Upper lobe of left lung (tissue), 6 donors: Measurements from ENCODE around the gene KLHL8. TPM values are rescaled to one million over a fixed set of nuclear protein-coding genes. Genes with fewer than 3 reads are reported as not detected.
A peak's percentile ranks its signal among the peaks of the same experiment; 100 is the strongest.

Source experiments
- ATAC-seq, 2 donors: fragments of 200-7000 bp; cut with Tn5 transposase; one replicate each; pipeline ENCODE4 v1.9.1; 2022; ENCODE audit warnings: mild to moderate bottlenecking in 2 of 2, moderate library complexity in 2 of 2; ENCODE audit not compliant: low FRiP score in 2 of 2
- DNase-seq, 2 donors: peaks; one replicate each; pipeline ENCODE4 v3.0.0-alpha.2; 2019 to 2020
- H3K27ac ChIP-seq, 4 donors: fragments of 200-600 bp; sonication (generic); one replicate each; pipeline ENCODE4 v1.5.1; 2016 to 2019
- H3K27me3 ChIP-seq, 4 donors: fragments of 200-600 bp; sonication (generic); one replicate each; pipeline ENCODE4 v1.5.1; 2017 to 2019
- H3K36me3 ChIP-seq, 4 donors: fragments of 200-600 bp; sonication (generic); one replicate each; pipeline ENCODE4 v1.5.1; 2016 to 2019
- H3K4me1 ChIP-seq, 4 donors: fragments of 200-600 bp; sonication (generic); one replicate each; pipeline ENCODE4 v1.5.1; 2018 to 2019
- H3K4me3 ChIP-seq, 4 donors: fragments of 200-600 bp; sonication (generic); one replicate each; pipeline ENCODE4 v1.5.1; 2017 to 2019; ENCODE audit warnings: mild to moderate bottlenecking in 2 of 4, moderate library complexity in 1 of 4
- H3K9me3 ChIP-seq, 4 donors: fragments of 200-600 bp; sonication (generic); one replicate each; pipeline ENCODE4 v1.5.1; 2018 to 2019
- EP300 ChIP-seq, 4 donors: sonication (generic); formaldehyde crosslinking; IDR thresholded peaks; one replicate each; pipeline ENCODE4 v1.5.1; 2017; ENCODE audit warnings: antibody characterized with exemption in 4 of 4, control low read depth in 2 of 4
- POLR2A ChIP-seq, 4 donors: fragments of 450-650 bp; IDR thresholded peaks; one replicate each; pipeline ENCODE4 v1.5.1; 2016 to 2017; ENCODE audit warnings: antibody characterized with exemption in 4 of 4, mild to moderate bottlenecking in 2 of 4
- POLR2AphosphoS5 ChIP-seq, 2 donors: sonication (generic); formaldehyde crosslinking; IDR thresholded peaks; one replicate each; pipeline ENCODE4 v1.5.1; 2017; ENCODE audit warnings: antibody characterized with exemption in 2 of 2
- WGBS, 2 donors: methylation state at CpG; one replicate each; pipeline ENCODE4 v1.1.5; 2017 to 2018; 5-methylcytosine and 5-hydroxymethylcytosine counted together
- total RNA-seq, 6 donors: library from RNA; depleted of rRNA in 4 of 6; stranded (reverse); fragments of >200 nt in 4 of 6; gene quantifications; one replicate each; pipeline versions ENCODE4 v1.1.0 to v1.2.1, GENCODE V29; 2016 to 2021
- TF ChIP-seq, protein P1 (sequence below), 6 experiments: fragments of 450-650 bp in 4 of 6; fragments of 200-600 bp in 2 of 6; sonication (generic) in 2 of 6; IDR thresholded peaks; one replicate each; pipeline ENCODE4 v1.5.1; 2016 to 2019; ENCODE audit warnings: antibody characterized with exemption in 6 of 6
- donor health status: DM: no; HTN: no; CAD: no; lungs with moderate emphysema.
- donor health status: DM: no; HTN: yes; CAD: no; lungs with severe emphysema.

Gene KLHL8
- total RNA-seq, 6 donors from 2014 or later: 8.2 to 18.8 (median 11.9) TPM

- WGBS, 2 donors: 80 to 88% methylated on average over 5 of the region's 5 CpGs
- ATAC-seq (no peak), DNase-seq (no peak)
- no peaks in the 10 kb centered on the region for H3K36me3 ChIP-seq
- no peaks in the 10 kb centered on the region for H3K9me3 ChIP-seq
- H3K4me3 ChIP-seq: no peak overlapping the region
- no peak for TF ChIP-seq POLR2A (IDR thresholded peaks at IDR 0.05)
- TF ChIP-seq, protein P1, sequence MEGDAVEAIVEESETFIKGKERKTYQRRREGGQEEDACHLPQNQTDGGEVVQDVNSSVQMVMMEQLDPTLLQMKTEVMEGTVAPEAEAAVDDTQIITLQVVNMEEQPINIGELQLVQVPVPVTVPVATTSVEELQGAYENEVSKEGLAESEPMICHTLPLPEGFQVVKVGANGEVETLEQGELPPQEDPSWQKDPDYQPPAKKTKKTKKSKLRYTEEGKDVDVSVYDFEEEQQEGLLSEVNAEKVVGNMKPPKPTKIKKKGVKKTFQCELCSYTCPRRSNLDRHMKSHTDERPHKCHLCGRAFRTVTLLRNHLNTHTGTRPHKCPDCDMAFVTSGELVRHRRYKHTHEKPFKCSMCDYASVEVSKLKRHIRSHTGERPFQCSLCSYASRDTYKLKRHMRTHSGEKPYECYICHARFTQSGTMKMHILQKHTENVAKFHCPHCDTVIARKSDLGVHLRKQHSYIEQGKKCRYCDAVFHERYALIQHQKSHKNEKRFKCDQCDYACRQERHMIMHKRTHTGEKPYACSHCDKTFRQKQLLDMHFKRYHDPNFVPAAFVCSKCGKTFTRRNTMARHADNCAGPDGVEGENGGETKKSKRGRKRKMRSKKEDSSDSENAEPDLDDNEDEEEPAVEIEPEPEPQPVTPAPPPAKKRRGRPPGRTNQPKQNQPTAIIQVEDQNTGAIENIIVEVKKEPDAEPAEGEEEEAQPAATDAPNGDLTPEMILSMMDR (IDR thresholded peaks at IDR 0.05): no peak
- TF ChIP-seq POLR2AphosphoS5 (IDR thresholded peaks at IDR 0.05): no peak
- no peak for TF ChIP-seq EP300 (IDR thresholded peaks at IDR 0.05)
- H3K27me3 ChIP-seq: no peaks in the 10 kb centered on the region
- peaks cover 17 to 28% (median 25%) of the 10 kb centered on the region in 4 donors for H3K4me1 ChIP-seq
- H3K27ac ChIP-seq: peak overlapping the region in 3 of 4 donors; percentile 1 to 48 (median 28)
These were observed 6.9 kb downstream of the KLHL8 start for GRCh38 chr4:87213421-87214075.

GRCh38 chr4:87211249-87211952 lies 9.0 kb downstream of the KLHL8 start:
- Histone ChIP-seq H3K9me3 (no peaks in the 10 kb centered on the region), H3K27me3 (no peaks in the 10 kb centered on the region), H3K4me1 (peaks cover 17 to 28% (median 24%) of the 10 kb centered on the region in 4 donors), H3K4me3 (no peak overlapping the region), H3K36me3 (no peaks in the 10 kb centered on the region), H3K27ac (no peak overlapping the region)
- WGBS, 2 donors: 79 to 80% methylated on average over 5 of the region's 5 CpGs
- TF ChIP-seq, protein P1 (IDR thresholded peaks at IDR 0.05): no peak
- TF ChIP-seq EP300 (IDR thresholded peaks at IDR 0.05): no peak
- TF ChIP-seq POLR2AphosphoS5 (IDR thresholded peaks at IDR 0.05): no peak
- no peak for TF ChIP-seq POLR2A (IDR thresholded peaks at IDR 0.05)
- ATAC-seq (no peak), DNase-seq (no peak)

- 43 to 51% methylated on average over 6 of the region's 6 CpGs for WGBS, 2 donors
- H3K9me3 ChIP-seq: no peaks in the 10 kb centered on the region
- peak overlapping the region; percentile 23 to 83 (median 52) for H3K27ac ChIP-seq
- TF ChIP-seq EP300 (IDR thresholded peaks at IDR 0.05): no peak
- TF ChIP-seq POLR2A (IDR thresholded peaks at IDR 0.05): peak in 1 of 4 donors; percentile 5
- TF ChIP-seq, protein P1 (IDR thresholded peaks at IDR 0.05): no peak
- peak; percentile 26 to 45 for TF ChIP-seq POLR2AphosphoS5 (IDR thresholded peaks at IDR 0.05)
- ATAC-seq: peak; percentile 84 to 87
- peak in 1 of 2 donors; percentile 85 for DNase-seq
- peak overlapping the region in 1 of 4 donors; percentile 17 for H3K4me3 ChIP-seq
- no peaks in the 10 kb centered on the region for H3K27me3 ChIP-seq
- H3K36me3 ChIP-seq: no peaks in the 10 kb centered on the region
- peaks cover 17 to 28% (median 24%) of the 10 kb centered on the region in 4 donors for H3K4me1 ChIP-seq
These were observed 10.7 kb downstream of the KLHL8 start for GRCh38 chr4:87209696-87210095.

DNA sequence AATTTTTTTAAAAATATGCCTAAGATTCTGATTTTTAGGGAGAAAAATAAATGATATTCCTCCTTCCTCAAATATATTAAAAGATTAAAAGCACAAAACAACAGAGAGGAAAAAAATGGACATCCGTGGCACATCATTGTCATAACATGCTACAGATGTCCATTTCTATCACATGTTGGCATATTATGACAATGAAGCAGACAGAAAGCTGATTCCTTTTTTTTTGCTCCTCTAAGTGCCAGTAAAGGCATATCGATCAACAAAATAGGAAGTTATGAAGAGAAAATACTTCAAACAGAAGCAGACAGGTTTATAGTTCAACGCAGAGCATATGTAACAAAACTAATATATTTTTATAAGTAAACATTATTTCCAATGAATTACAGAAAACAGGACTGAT lies 11.2 kb downstream of the KLHL8 start:
- H3K36me3 ChIP-seq: no peaks in the 10 kb centered on the region
- 57 to 58% methylated on average over 3 of the region's 3 CpGs for WGBS, 2 donors

More for the DNA sequence above, 11.2 kb downstream of the KLHL8 start:
- peak overlapping the region in 1 of 4 donors; percentile 17 for H3K4me3 ChIP-seq
- H3K9me3 ChIP-seq: no peaks in the 10 kb centered on the region
- H3K27ac ChIP-seq: peak overlapping the region; percentile 23 to 65 (median 46)
- ATAC-seq (peak in 1 of 2 donors; percentile 46), DNase-seq (no peak)
- peaks cover 17 to 28% (median 24%) of the 10 kb centered on the region in 4 donors for H3K4me1 ChIP-seq
- H3K27me3 ChIP-seq: no peaks in the 10 kb centered on the region
- TF ChIP-seq POLR2AphosphoS5 (IDR thresholded peaks at IDR 0.05) (no peak), EP300 (IDR thresholded peaks at IDR 0.05) (no peak), POLR2A (IDR thresholded peaks at IDR 0.05) (no peak)
- TF ChIP-seq, protein P1 (IDR thresholded peaks at IDR 0.05): no peak
